Naive thymus-derived CD4-positive, alpha-beta T cell (primary cell): Measurements from ENCODE around the gene FGFRL1. TPM values are rescaled to one million over a fixed set of nuclear protein-coding genes. Genes with fewer than 3 reads are reported as not detected.

ENCODE experiments used
- ATAC-seq: fragments of 150-1000 bp; cut with Tn5 transposase; 2 replicates; pipeline ENCODE4 v1.10.0; 2021; ENCODE audit warnings: mild to moderate bottlenecking, moderate library complexity
- CTCF ChIA-PET: fragments of 350-600 bp; sonication (Branson Sonifier 250); formaldehyde crosslinking; loops from one replicate; lab custom pipeline; 2021; ENCODE audit warnings: antibody characterized with exemption; lab: Charles Lee
- POLR2A ChIA-PET: fragments of 350-600 bp; sonication (Branson Sonifier 250); formaldehyde crosslinking; loops from one replicate; lab custom pipeline; 2021; ENCODE audit warnings: antibody characterized with exemption, inconsistent platforms; lab: Charles Lee
- DNase-seq, 9 donors: peaks; one replicate each; pipeline versions ENCODE4 v3.0.0 to v3.0.0-alpha.2; 2020 to 2022; ENCODE audit warnings: mixed read lengths in 1 of 9
- H3K27ac ChIP-seq: one replicate; pipeline ENCODE4 v1.7.0; 2013; ENCODE audit warnings: mild to moderate bottlenecking, low read depth, low read length, moderate library complexity
- H3K27me3 ChIP-seq, 2 donors: one replicate each; pipeline ENCODE4 v1.7.0; 2013; ENCODE audit warnings: low read length in 2 of 2, mild to moderate bottlenecking in 2 of 2, moderate library complexity in 2 of 2; ENCODE audit not compliant: control insufficient read depth in 2 of 2, insufficient read depth in 2 of 2
- H3K36me3 ChIP-seq, 3 experiments: 1 replicate in 2 of 3; 2 replicates in 1 of 3; pipeline ENCODE4 v1.7.0; 2013; ENCODE audit warnings: low read length in 3 of 3, mild to moderate bottlenecking in 3 of 3, moderate library complexity in 1 of 3; ENCODE audit not compliant: insufficient read depth in 3 of 3, control insufficient read depth in 2 of 3
- H3K4me1 ChIP-seq, 2 donors: one replicate each; pipeline ENCODE4 v1.7.0; 2013; ENCODE audit warnings: low read length in 2 of 2, mild to moderate bottlenecking in 2 of 2, moderate library complexity in 1 of 2; ENCODE audit not compliant: control insufficient read depth in 2 of 2, insufficient read depth in 2 of 2
- H3K4me3 ChIP-seq: 2 replicates; pipeline ENCODE4 v1.7.0; 2013; ENCODE audit warnings: mild to moderate bottlenecking, low read length
- H3K9me3 ChIP-seq, 3 experiments: 1 replicate in 2 of 3; 2 replicates in 1 of 3; pipeline ENCODE4 v1.7.0; 2013; ENCODE audit warnings: low read length in 3 of 3; ENCODE audit not compliant: control insufficient read depth in 2 of 3
- H3K27ac Mint-ChIP-seq, 9 donors: one replicate each; pipeline ENCODE4 v1.8.0; 2020 to 2022; ENCODE audit warnings: mixed read lengths in 9 of 9, mild to moderate bottlenecking in 8 of 9, moderate library complexity in 5 of 9, inconsistent platforms in 2 of 9
- H3K27me3 Mint-ChIP-seq, 5 donors: one replicate each; pipeline ENCODE4 v1.8.0; 2021 to 2022; ENCODE audit warnings: mixed read lengths in 5 of 5, mild to moderate bottlenecking in 1 of 5
- H3K36me3 Mint-ChIP-seq, 5 donors: one replicate each; pipeline ENCODE4 v1.8.0; 2020 to 2022; ENCODE audit warnings: mixed read lengths in 5 of 5, mild to moderate bottlenecking in 3 of 5, inconsistent platforms in 1 of 5
- H3K4me1 Mint-ChIP-seq, 7 donors: one replicate each; pipeline ENCODE4 v1.8.0; 2020 to 2022; ENCODE audit warnings: mixed read lengths in 7 of 7, mild to moderate bottlenecking in 3 of 7, inconsistent platforms in 1 of 7
- H3K4me3 Mint-ChIP-seq, 10 donors: one replicate each; pipeline ENCODE4 v1.8.0; 2020 to 2022; ENCODE audit warnings: mild to moderate bottlenecking in 10 of 10, mixed read lengths in 10 of 10, moderate library complexity in 6 of 10, inconsistent platforms in 2 of 10
- H3K9me3 Mint-ChIP-seq, 11 donors: one replicate each; pipeline ENCODE4 v1.8.0; 2020 to 2022; ENCODE audit warnings: mixed read lengths in 11 of 11, mild to moderate bottlenecking in 4 of 11, inconsistent platforms in 1 of 11, moderate library complexity in 1 of 11
- intact Hi-C, 2 donors: fragments of 100-400 bp; cut with micrococcal nuclease; formaldehyde crosslinking; loops; one replicate each; pipeline ENCODE4 v1.15.1; 2023
- polyA plus RNA-seq, 2 donors: library from polyadenylated mRNA; unstranded; fragments of 300-500 nt; fragmentation: Illumina TruSeq; gene quantifications; one replicate each; pipeline ENCODE4 v1.2.3, GENCODE V29; 2021
- total RNA-seq, 6 experiments: library from RNA in 5 of 6; stranded (reverse) in 5 of 6; gene quantifications; 1 replicate in 5 of 6; 2 replicates in 1 of 6; pipeline ENCODE4 v1.2.3 and lab custom pipeline; 2021 to 2026

FGFRL1 gene
- total and polyA plus RNA-seq, 7 experiments from 2014 or later, result 0.45 to 28.1 (median 17.7) TPM

DNA sequence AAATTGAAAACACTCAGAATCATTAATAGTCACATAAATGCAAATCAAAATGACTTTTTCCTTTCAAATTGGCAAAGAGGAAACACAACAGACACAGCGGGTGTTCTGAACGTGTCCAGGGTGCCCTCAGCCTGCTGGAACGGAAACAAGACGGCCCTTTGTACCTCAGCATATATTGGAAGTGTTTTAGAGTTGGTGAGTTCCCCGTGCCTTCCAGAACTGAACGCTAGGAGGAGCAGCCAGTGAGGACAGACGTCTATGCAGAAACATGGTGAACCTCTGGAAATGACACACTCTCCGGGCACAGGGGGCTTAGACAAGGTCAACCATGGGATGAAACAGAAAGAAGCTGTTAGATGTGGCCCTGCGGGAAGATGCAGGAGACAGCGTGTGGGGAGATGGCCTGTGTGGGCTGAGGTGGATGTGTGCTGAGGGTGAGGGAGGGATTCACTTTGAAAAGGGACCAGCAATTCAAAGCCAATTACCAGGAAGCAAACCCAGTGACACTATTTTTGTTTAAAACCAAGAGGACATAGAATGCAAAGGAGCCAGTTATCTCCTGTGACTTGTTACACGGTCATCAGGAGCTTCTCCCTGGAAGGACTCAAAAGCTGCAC lies 61.5 kb downstream of the FGFRL1 start:
- Mint-ChIP-seq H3K4me1 (peaks cover 7 to 15% (median 14%) of the 10 kb centered on the region in 7 donors), H3K36me3 (no peaks in the 10 kb centered on the region), H3K9me3 (no peaks in the 10 kb centered on the region), H3K27me3 (peaks cover 8 to 29% (median 13%) of the 10 kb centered on the region in 5 donors), H3K4me3 (peak overlapping the region in 2 of 10 donors; percentile 0 to 9), H3K27ac (peak overlapping the region in 6 of 9 donors; percentile 1 to 38 (median 18))
- ChIA-PET POLR2A (no interaction called here), CTCF (no interaction called here)
- Histone ChIP-seq H3K36me3 (no peaks in the 10 kb centered on the region), H3K9me3 (no peaks in the 10 kb centered on the region), H3K27me3 (no peaks in the 10 kb centered on the region), H3K4me1 (peaks cover 0 to 7% of the 10 kb centered on the region in 2 donors), H3K27ac (no peak overlapping the region), H3K4me3 (no peak overlapping the region)
- intact Hi-C loops, result loop anchor here (1.0 to 2.0 kb wide), 3 partner anchors 17 to 330 kb away; no protein-coding TSS in a partner anchor
- peak in 8 of 9 donors; percentile 38 to 66 (median 54) for DNase-seq
- peak; percentile 90 for ATAC-seq

- intact Hi-C loops, result no loop called here
- peaks cover 0 to 2% (median 0%) of the 10 kb centered on the region in 11 donors for H3K9me3 Mint-ChIP-seq
- Histone ChIP-seq H3K27ac (no peak overlapping the region), H3K36me3 (no peaks in the 10 kb centered on the region), H3K9me3 (no peaks in the 10 kb centered on the region), H3K4me3 (no peak overlapping the region), H3K27me3 (no peaks in the 10 kb centered on the region), H3K4me1 (peaks cover 0 to 7% of the 10 kb centered on the region in 2 donors)
- H3K4me1 Mint-ChIP-seq, result peaks cover 7 to 15% (median 14%) of the 10 kb centered on the region in 7 donors
- CTCF ChIA-PET, result interaction anchor here (0.7 kb wide), 1 partner anchor 18 kb away, joined by 4 read pairs; no protein-coding TSS in a partner anchor
- no peak overlapping the region for H3K4me3 Mint-ChIP-seq
- H3K27ac Mint-ChIP-seq, result no peak overlapping the region
- POLR2A ChIA-PET, result no interaction called here
- no peaks in the 10 kb centered on the region for H3K36me3 Mint-ChIP-seq
- ATAC-seq (no peak), DNase-seq (no peak)
- H3K27me3 Mint-ChIP-seq, result peaks cover 3 to 25% (median 7%) of the 10 kb centered on the region in 5 donors
Observed at GRCh38 chr4:1074077-1074476, 62.7 kb downstream of the FGFRL1 start.

DNA sequence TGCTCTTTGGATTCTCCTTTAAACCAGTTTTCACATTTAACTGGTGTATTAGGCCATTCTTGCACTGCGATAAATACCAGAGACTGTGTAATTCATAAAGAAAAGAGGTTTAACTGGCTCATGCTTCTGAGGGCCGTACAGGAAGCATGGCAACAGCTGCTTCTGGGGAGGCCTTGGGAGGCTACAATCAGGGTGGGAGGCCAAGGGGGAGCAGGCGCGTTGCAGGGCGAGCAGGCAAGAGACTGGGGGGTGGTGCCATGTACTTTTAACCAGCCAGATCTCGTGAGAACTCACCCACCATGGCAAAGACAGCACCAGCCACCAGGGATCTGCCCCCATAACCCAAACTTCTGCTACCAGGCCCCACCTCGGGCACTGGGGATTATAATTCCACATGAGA lies 63.8 kb downstream of the FGFRL1 start:
- Mint-ChIP-seq H3K27ac (peak overlapping the region in 1 of 9 donors; percentile 65), H3K36me3 (no peaks in the 10 kb centered on the region), H3K4me1 (peaks cover 7 to 15% (median 14%) of the 10 kb centered on the region in 7 donors), H3K9me3 (peaks cover 0 to 2% (median 0%) of the 10 kb centered on the region in 11 donors), H3K4me3 (no peak overlapping the region), H3K27me3 (peaks cover 6 to 18% (median 8%) of the 10 kb centered on the region in 5 donors)
- ATAC-seq (no peak), DNase-seq (no peak)
- Histone ChIP-seq H3K9me3 (no peaks in the 10 kb centered on the region), H3K4me3 (no peak overlapping the region), H3K27ac (no peak overlapping the region), H3K36me3 (no peaks in the 10 kb centered on the region), H3K27me3 (no peaks in the 10 kb centered on the region), H3K4me1 (peaks cover 0 to 7% of the 10 kb centered on the region in 2 donors)
- POLR2A ChIA-PET, result no interaction called here
- intact Hi-C loops, result no loop called here
- CTCF ChIA-PET, result no interaction called here

- Histone ChIP-seq H3K9me3 (no peaks in the 10 kb centered on the region), H3K27me3 (no peaks in the 10 kb centered on the region), H3K36me3 (no peaks in the 10 kb centered on the region), H3K4me1 (peaks cover 0 to 7% of the 10 kb centered on the region in 2 donors), H3K27ac (no peak overlapping the region), H3K4me3 (no peak overlapping the region)
- intact Hi-C loops, result no loop called here
- DNase-seq (no peak), ATAC-seq (no peak)
- no peak overlapping the region for H3K4me3 Mint-ChIP-seq
- H3K9me3 Mint-ChIP-seq, result peaks cover 0 to 3% (median 0%) of the 10 kb centered on the region in 11 donors
- H3K4me1 Mint-ChIP-seq, result peaks cover 7 to 15% (median 14%) of the 10 kb centered on the region in 7 donors
- ChIA-PET POLR2A (no interaction called here), CTCF (no interaction called here)
- H3K36me3 Mint-ChIP-seq, result no peaks in the 10 kb centered on the region
- peaks cover 4 to 14% (median 12%) of the 10 kb centered on the region in 5 donors for H3K27me3 Mint-ChIP-seq
- H3K27ac Mint-ChIP-seq, result no peak overlapping the region
Observed at GRCh38 chr4:1075809-1076699, 64.6 kb downstream of the FGFRL1 start.

Other genes starting within 250 kb of the FGFRL1 start
- 1 to 10 TPM in 2 of 5 experiments, under 1 TPM in 2, not detected in 1; 0.22 to 1.9 (median 1.1) TPM for gene CPLX1, start 185.5 kb upstream of the FGFRL1 start, total RNA-seq
- under 1 TPM; 0.17 to 0.35 TPM for gene CPLX1, start 185.5 kb upstream of the FGFRL1 start, polyA plus RNA-seq
- gene GAK, start 79.3 kb upstream of the FGFRL1 start, total RNA-seq, result 100 to 1,000 TPM; 167 to 206 (median 174) TPM
- 10 to 100 TPM; 34.0 to 96.2 TPM for gene GAK, start 79.3 kb upstream of the FGFRL1 start, polyA plus RNA-seq
- 10 to 100 TPM; 28.9 to 69.9 (median 64.9) TPM for gene TMEM175, start 79.2 kb upstream of the FGFRL1 start, total RNA-seq
- gene TMEM175, start 79.2 kb upstream of the FGFRL1 start, polyA plus RNA-seq, result 10 to 100 TPM; 14.9 to 24.0 TPM
- 10 to 100 TPM; 14.9 to 28.0 (median 22.7) TPM for gene DGKQ, start 38.1 kb upstream of the FGFRL1 start, total RNA-seq
- 1 to 10 TPM; 1.5 to 7.9 TPM for gene DGKQ, start 38.1 kb upstream of the FGFRL1 start, polyA plus RNA-seq
- gene IDUA, start 24.6 kb upstream of the FGFRL1 start, total RNA-seq, result 10 to 100 TPM; 42.3 to 72.4 (median 65.8) TPM
- gene IDUA, start 24.6 kb upstream of the FGFRL1 start, polyA plus RNA-seq, result 10 to 100 TPM in 1 of 2 donors, 1 to 10 TPM in 1; 8.3 to 18.1 TPM
- 1 to 10 TPM in 1 of 5 experiments, under 1 TPM in 2, not detected in 2; 0.16 to 1.1 (median 0.46) TPM for gene SLC26A1, start 18.2 kb upstream of the FGFRL1 start, total RNA-seq
- 1 to 10 TPM; 2.0 to 2.3 TPM for gene SLC26A1, start 18.2 kb upstream of the FGFRL1 start, polyA plus RNA-seq
- 1 to 10 TPM; 1.8 to 4.1 (median 2.4) TPM for gene RNF212, start 101.9 kb downstream of the FGFRL1 start, total RNA-seq
- 1 to 10 TPM; 5.8 to 6.7 TPM for gene RNF212, start 101.9 kb downstream of the FGFRL1 start, polyA plus RNA-seq
- 10 to 100 TPM in 3 of 5 experiments, 1 to 10 TPM in 2; 5.7 to 79.1 (median 16.0) TPM for gene SPON2, start 161.0 kb downstream of the FGFRL1 start, total RNA-seq
- gene SPON2, start 161.0 kb downstream of the FGFRL1 start, polyA plus RNA-seq, result 1 to 10 TPM; 2.8 to 3.8 TPM
- gene CTBP1, start 237.5 kb downstream of the FGFRL1 start, total RNA-seq, result 100 to 1,000 TPM; 177 to 233 (median 200) TPM
- 10 to 100 TPM; 57.2 to 79.2 TPM for gene CTBP1, start 237.5 kb downstream of the FGFRL1 start, polyA plus RNA-seq